ENCODE measurements around the gene LBH. TPM values are rescaled to one million over a fixed set of nuclear protein-coding genes. Genes with fewer than 3 reads are reported as not detected.

Gene LBH
- total RNA-seq, 1 donor, result 25.0 TPM

DNA sequence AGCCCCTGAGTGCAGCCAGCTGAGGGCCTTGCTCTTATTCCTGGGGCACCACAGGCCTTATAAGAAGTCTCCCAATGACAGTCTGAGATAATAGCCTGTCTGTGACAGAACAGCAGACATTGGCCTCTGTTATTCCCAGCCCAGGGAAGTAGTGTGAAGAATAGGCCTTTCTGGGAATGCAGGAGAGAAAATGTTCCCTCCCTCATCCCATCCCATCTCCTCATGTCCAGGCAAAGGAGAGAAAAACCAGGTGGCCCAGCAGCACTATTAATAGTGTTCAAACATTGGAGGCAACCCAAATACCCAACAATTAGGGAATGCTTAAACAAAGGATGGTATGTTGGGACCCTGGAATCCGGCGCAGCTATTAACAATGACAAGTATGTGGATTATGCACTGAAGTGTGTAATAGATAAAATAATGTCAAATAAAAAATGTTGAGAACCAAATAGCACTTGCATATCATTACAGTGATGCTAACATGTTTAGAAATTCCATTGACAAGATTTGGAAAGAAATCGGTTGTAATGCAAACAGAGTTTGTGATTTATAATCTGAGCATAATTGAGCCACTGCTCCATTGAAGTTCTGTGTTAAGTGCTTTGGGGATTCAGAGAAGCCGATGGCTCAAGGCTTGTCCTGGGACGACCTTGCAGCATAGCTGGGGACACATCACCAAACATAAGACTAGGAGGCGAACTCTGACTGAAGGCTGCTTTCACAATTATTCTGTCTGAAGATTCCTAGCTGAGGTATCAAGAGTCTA, 69.3 kb downstream of the LBH start:
- DNase-seq (ENCODE audit: low read depth in 2 of 3, low spot score in 2 of 3), result no peak

DNA sequence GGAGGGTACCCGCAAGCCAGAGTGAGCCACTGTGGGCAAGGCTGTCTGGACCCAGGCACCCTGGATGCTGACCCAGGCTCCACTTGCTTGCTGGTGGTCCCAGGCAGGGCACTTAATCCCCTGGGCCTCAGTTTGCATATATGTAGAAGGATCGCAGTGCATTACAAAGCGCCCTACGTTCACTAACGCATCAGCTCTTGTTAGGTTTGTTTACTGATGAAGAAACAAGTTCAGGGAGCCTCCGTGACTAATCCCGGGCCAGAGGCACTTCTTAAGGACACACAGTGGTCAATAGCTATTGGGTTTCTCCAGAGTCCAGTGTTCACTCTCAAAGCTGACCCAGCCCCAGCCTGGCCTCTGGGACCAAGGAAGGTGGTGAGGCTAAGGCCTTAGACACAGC, 70.2 kb downstream of the LBH start:
- no peak for DNase-seq (ENCODE audit: low read depth in 2 of 3, low spot score in 2 of 3)

DNA sequence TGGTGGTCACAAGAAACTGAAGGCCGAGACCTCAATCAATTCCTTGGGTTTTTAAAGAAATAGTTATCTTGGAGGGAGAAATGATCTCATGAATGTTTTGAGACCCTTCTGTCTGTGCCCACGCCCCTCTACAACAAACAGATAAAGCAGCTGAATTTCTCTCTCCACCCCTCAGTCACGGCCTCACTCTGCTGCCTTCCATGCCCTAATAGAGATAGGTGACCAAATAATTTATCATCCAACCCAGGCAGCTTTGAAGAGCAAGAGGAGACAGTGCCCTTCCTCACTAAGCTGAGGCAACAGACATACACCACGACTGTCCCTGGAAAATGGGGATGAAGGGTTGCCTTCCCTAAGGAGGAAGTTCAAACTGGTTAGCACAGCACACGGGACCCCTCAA, 71.2 kb downstream of the LBH start:
- DNase-seq (ENCODE audit: low read depth in 2 of 3, low spot score in 2 of 3), result no peak

DNA sequence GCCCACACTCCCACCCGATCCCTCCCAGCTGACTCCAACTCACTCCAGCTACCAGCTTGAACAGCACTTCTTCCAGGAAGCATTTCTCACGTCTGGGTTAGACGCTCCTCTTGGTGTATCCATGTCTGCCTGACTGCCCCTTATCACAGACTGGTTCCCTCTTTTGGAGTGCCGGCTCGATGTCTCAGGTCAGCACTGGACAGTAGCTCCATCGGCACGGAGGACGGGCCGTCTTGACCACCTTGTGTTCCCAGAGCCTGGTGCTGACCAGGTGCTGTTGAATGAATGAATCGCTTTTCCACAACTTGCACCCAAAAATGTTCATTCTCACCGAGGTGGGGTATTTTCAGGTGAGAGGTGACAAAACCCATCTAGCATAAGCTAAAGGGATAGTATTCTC, 71.8 kb downstream of the LBH start:
- no peak for DNase-seq (ENCODE audit: low read depth in 2 of 3, low spot score in 2 of 3)

DNA sequence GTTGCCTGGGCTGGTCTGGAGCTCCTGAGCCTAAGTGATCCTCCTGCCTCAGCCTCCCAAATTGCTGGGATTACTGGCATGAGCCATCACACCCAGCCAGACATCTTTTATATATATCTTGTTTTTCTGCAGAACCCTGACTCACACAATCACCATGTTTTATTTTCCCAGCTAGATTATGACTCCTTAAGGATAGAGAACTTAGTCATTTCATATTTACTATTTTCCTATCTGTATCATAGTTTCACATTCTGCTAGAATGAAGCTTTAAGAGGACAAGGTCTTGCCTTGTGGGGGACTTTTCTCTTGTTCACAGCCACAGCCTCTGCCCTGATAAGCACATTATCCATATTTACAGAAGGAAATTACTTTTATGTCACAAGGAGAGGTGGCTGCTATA, 73.9 kb downstream of the LBH start:
- no peak for DNase-seq (ENCODE audit: low read depth in 2 of 3, low spot score in 2 of 3)

DNA sequence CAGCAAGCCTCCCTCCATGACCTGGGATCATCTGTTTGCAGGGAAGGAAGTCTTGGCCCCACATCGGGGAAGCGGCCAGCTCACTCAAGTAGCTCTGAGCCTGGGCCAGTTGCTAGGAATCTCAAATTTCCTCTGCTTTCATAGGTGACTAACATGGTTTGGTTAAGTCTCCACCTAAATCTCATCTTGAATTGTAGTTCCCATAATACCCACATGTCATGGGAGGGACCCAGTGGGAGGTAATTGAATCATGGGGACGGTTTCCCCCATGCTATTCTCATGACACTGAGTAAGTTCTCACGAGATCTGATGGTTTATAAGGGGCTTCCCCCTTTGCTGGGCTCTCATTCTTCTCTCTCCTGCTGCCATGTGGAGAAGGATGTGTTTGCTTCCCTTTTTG, 75.2 kb downstream of the LBH start:
- no peak for DNase-seq (ENCODE audit: low read depth in 2 of 3, low spot score in 2 of 3)

DNA sequence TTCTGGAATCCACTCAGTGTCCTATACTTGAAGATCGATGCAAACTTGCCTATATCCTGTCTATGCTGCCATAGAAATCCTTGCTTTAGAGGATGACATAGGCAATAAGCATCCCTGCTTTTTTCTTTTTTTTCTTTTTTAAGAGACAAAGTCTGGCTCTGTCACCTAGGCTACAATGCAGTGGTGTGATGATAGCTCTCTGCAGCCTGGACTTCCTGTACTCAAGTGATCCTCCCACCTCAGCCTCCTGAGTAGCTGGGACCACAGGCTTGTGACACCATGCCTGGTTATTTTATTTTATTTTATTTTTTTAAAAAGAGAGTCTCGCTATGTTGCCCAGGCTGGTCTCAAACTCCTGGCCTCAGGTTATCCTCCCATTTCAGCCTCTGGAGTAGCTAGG, 76.9 kb downstream of the LBH start:
- DNase-seq (ENCODE audit: low read depth in 2 of 3, low spot score in 2 of 3), result no peak

Small RNA genes lying within 50 kb of the gene (small RNA-seq; reads per million reads assigned to genes)
- not detected for gene SNORA10B

Other genes with a start within 250 kb of the LBH start
- 89.4 TPM for gene YPEL5, start 84.5 kb upstream of the LBH start, total RNA-seq
- gene LCLAT1, start 215.7 kb downstream of the LBH start, total RNA-seq, result 11.6 TPM

All from hematopoietic multipotent progenitor cell (in vitro differentiated cells).